GM18499 (cell line): ENCODE results near the gene RBBP8NL.

ENCODE experiments used
- ATAC-seq: cut with Tn5 transposase; IDR thresholded peaks from one replicate; pipeline ENCODE4 v1.9.1; 2021; ENCODE audit warnings: moderate number of reproducible peaks; ENCODE audit not compliant: insufficient read depth, unreplicated experiment

The RBBP8NL gene

GRCh38 chr20:62463651-62464424, 36.5 kb upstream of the RBBP8NL start:
- ATAC-seq = no peak

GRCh38 chr20:62462976-62463592, 35.7 kb upstream of the RBBP8NL start:
- no peak for ATAC-seq

- no peak for ATAC-seq
These were observed 34.5 kb upstream of the RBBP8NL start for GRCh38 chr20:62461834-62462233.

- no peak for ATAC-seq
These were observed 33.8 kb upstream of the RBBP8NL start for GRCh38 chr20:62461157-62461556.

- ATAC-seq = no peak
These were observed 33.3 kb upstream of the RBBP8NL start for GRCh38 chr20:62460678-62461077.

GRCh38 chr20:62459488-62459887, 32.1 kb upstream of the RBBP8NL start:
- ATAC-seq = no peak

- no peak for ATAC-seq
These were observed 31.2 kb upstream of the RBBP8NL start for GRCh38 chr20:62458275-62459251.

GRCh38 chr20:62457831-62458230, 30.5 kb upstream of the RBBP8NL start:
- no peak for ATAC-seq

- no peak for ATAC-seq
These were observed 29.8 kb upstream of the RBBP8NL start for GRCh38 chr20:62457098-62457497.

GRCh38 chr20:62455929-62456328, 28.6 kb upstream of the RBBP8NL start:
- no peak for ATAC-seq

- ATAC-seq = no peak
These were observed 27.7 kb upstream of the RBBP8NL start for GRCh38 chr20:62454904-62455636.

GRCh38 chr20:62453186-62453808, 26.0 kb upstream of the RBBP8NL start:
- no peak for ATAC-seq

GRCh38 chr20:62452475-62453095, 25.2 kb upstream of the RBBP8NL start:
- ATAC-seq = no peak

- no peak for ATAC-seq
These were observed 24.6 kb upstream of the RBBP8NL start for GRCh38 chr20:62451970-62452369.

- ATAC-seq = no peak
These were observed 23.9 kb upstream of the RBBP8NL start for GRCh38 chr20:62451156-62451767.

- no peak for ATAC-seq
These were observed 22.8 kb upstream of the RBBP8NL start for GRCh38 chr20:62449951-62450691.

GRCh38 chr20:62448788-62449187, 21.4 kb upstream of the RBBP8NL start:
- no peak for ATAC-seq

GRCh38 chr20:62448038-62448437, 20.7 kb upstream of the RBBP8NL start:
- ATAC-seq = no peak
